Mononuclear cell (primary cell): Measurements from ENCODE around the gene RGS7BP. TPM values are rescaled to one million over a fixed set of nuclear protein-coding genes. Genes with fewer than 3 reads are reported as not detected.
"Not testable (repeated sequence)": the region's sequence is repeated elsewhere in the genome, so short reads cannot be mapped to it uniquely, and the experiment has no call there.

Experiments
- H3K27me3 ChIP-seq: 2 replicates; pipeline ENCODE4 v1.6.0; 2011; ENCODE audit warnings: low read length, control low read depth; ENCODE audit not compliant: insufficient read depth
- H3K4me1 ChIP-seq: 2 replicates; pipeline ENCODE4 v1.5.1; 2011; ENCODE audit warnings: mild to moderate bottlenecking, low read length, control low read depth; ENCODE audit not compliant: insufficient read depth
- H3K4me3 ChIP-seq: 2 replicates; pipeline ENCODE4 v1.5.1; 2011; ENCODE audit warnings: mild to moderate bottlenecking, low read length, moderate library complexity
- H3K9me3 ChIP-seq: 2 replicates; pipeline ENCODE4 v1.5.1; 2011; ENCODE audit warnings: low read depth, mild to moderate bottlenecking, control low read depth, low read length
- total RNA-seq: library from RNA; depleted of rRNA; stranded (reverse); fragments of >200 nt; gene quantifications from one replicate; pipeline ENCODE4 v1.2.3, GENCODE V29; 2012

The RGS7BP gene
- total RNA-seq, 1 donor: not detected

DNA sequence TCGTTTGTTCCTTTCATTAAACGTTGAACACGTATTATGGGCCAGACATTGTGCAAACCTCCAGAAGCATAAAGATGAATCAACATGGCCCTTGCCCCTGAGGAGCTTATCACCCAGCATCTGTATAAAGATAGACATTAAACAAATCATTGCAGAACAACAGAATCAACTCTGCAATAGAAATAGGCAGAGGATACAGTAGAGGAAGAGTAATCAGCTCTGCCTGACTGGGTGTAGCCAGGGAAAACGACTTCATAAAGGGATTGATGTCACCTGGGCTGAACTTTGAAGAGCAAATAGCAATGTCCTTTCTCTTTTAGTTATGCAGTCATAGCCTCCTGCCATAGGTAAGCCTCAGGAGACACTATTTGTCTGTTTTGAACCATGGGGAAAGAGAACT, 13.4 kb downstream of the RGS7BP start:
- no peaks in the 10 kb centered on the region for H3K27me3 ChIP-seq

GRCh38 chr5:64526734-64527439, 21.1 kb downstream of the RGS7BP start:
- Histone ChIP-seq H3K4me1 (no peaks in the 10 kb centered on the region), H3K9me3 (no peaks in the 10 kb centered on the region), H3K27me3 (no peaks in the 10 kb centered on the region), H3K4me3 (no peak overlapping the region)

More for the DNA sequence above, 13.4 kb downstream of the RGS7BP start:
- no peaks in the 10 kb centered on the region for H3K4me1 ChIP-seq
- H3K9me3 ChIP-seq: no peaks in the 10 kb centered on the region
- H3K4me3 ChIP-seq: no peak overlapping the region

GRCh38 chr5:64530076-64530475, 24.3 kb downstream of the RGS7BP start:
- no peak overlapping the region for H3K4me3 ChIP-seq
- H3K9me3 ChIP-seq: no peaks in the 10 kb centered on the region
- H3K27me3 ChIP-seq: no peaks in the 10 kb centered on the region
- no peaks in the 10 kb centered on the region for H3K4me1 ChIP-seq

DNA sequence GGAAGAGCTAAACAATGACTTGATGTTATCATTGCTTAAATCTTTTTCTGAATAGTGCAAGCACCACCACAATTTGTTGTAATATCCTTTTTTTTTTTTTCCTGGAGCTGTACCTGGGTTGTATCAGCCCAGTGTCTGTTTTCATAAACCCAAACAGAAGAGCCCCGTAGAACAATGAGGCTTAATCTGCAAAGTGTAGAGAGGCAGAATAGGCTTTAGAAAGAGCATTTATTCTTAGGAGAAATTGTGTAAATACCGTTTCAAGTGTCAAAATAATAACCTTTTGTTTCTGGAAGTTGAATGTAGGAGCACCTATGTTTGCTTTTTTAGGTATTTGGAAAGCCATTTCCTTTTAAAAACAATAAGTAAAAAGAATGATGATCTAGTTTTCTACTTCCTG, 26.4 kb downstream of the RGS7BP start:
- Histone ChIP-seq H3K4me3 (no peak overlapping the region), H3K4me1 (no peaks in the 10 kb centered on the region), H3K27me3 (no peaks in the 10 kb centered on the region), H3K9me3 (no peaks in the 10 kb centered on the region)

DNA sequence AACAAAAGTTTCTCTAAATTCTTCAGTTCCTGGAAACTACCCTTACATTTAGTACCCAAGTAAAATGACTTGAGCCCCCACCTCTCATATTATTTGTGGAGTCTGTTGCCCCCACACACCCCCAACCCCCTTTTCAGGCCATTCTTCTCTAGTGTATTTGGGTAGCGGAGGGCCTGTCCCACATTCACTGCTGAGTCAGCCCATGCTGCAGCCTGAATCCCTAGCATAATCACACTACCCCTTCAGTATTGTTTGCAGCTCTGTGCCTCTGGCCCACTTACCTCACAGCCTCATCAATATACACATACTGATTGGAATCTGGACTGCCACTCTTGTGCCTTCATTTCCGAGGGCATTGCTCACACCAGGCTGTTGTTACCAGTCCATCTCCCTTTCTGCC, 26.8 kb downstream of the RGS7BP start:
- no peaks in the 10 kb centered on the region for H3K4me1 ChIP-seq
- no peaks in the 10 kb centered on the region for H3K9me3 ChIP-seq
- H3K27me3 ChIP-seq: no peaks in the 10 kb centered on the region
- H3K4me3 ChIP-seq: no peak overlapping the region

DNA sequence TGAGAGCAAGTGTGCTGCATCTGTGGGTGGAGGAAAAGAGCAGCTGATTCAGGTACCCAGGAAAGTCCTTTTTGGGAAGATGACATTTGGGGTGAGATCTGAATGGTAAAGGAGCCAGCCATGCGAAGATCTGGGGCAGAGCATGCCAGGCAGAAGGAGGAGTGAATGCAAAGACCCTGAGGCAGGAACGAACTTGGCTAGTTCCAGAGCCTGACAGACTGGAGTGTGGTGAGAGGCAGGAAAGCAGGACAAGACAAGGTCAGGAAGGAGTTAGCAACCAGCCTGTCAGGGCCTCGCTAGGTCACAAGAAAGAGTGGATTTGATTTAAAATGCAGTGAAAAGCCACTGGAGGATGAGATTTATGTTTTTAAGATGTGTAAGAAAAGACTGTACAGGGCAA, 28.2 kb downstream of the RGS7BP start:
- H3K4me1 ChIP-seq: no peaks in the 10 kb centered on the region
- H3K4me3 ChIP-seq: no peak overlapping the region
- no peaks in the 10 kb centered on the region for H3K9me3 ChIP-seq
- no peaks in the 10 kb centered on the region for H3K27me3 ChIP-seq

GRCh38 chr5:64557911-64558310, 52.1 kb downstream of the RGS7BP start:
- no peaks in the 10 kb centered on the region for H3K9me3 ChIP-seq
- no peak overlapping the region for H3K4me3 ChIP-seq
- no peaks in the 10 kb centered on the region for H3K27me3 ChIP-seq
- no peaks in the 10 kb centered on the region for H3K4me1 ChIP-seq

DNA sequence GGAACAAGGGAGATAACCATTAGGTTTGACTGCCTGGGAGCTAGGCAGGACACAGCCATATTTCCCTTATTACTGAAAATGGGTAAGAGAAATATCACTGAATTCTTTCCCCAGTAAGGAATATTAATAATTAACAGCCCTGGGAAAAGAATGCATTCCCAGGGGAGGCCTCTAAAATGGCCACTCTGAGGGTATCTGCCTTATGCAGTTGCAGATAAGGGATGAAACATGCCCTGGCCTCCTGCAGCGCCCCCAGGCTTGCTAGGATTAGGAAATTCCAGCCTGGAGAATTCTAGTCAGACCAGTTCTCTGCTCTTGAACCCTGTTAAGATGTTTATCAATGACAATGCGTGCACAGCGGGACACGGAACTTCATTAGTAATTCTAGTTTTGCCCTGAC, 52.8 kb downstream of the RGS7BP start:
- not testable (repeated sequence) for H3K4me3 ChIP-seq, H3K9me3 ChIP-seq, H3K27me3 ChIP-seq, H3K4me1 ChIP-seq

DNA sequence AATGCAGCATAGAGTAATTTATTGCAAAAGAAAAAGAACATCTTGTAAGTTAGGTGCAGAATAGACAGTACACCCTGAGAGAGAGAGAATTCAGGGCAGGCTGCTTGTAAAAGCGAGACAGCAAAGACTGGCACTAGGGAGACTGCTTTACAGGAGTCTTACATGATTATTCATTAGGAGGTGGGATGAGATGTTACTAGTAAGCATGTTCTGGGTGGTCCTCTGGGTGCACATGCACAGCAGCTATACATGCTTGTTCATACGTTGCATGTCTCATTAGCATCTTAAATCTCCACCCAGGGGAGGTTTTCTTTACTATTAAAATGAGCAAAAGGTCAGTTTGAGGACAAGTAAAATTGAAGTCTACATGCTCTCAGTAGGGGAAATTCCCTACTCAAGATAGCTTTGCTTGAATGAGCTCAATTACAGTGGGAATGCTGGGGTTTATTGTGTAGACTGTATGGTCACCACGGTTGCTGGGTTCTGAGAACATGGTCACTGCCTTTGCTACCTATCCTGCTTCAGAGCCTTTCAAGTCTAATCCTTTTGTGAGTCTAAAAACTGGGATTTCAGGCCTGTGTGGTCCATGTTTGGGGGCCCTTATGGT, 60.6 kb downstream of the RGS7BP start:
- Histone ChIP-seq H3K27me3 (no peaks in the 10 kb centered on the region), H3K4me3 (no peak overlapping the region), H3K4me1 (no peaks in the 10 kb centered on the region), H3K9me3 (no peaks in the 10 kb centered on the region)

DNA sequence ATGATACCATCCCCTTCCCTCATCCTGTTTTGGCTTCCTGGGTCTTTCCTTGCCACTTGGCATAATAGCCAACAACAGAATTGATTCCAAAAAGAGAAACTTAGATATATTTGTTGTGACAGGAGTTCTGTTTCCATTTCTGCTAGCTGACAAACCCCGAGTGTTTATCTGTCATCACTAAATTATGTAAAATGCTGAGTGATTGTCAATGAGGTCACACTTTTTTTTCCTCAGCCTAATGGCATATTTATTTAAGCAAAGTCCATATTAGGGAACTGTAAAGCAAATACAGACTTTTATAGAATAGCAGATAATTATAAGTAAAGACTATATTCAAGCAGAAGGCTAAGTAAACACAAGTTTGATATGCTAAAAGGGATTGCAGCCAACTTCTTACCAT, 64.0 kb downstream of the RGS7BP start:
- Histone ChIP-seq H3K4me3 (no peak overlapping the region), H3K4me1 (no peaks in the 10 kb centered on the region), H3K9me3 (no peaks in the 10 kb centered on the region), H3K27me3 (no peaks in the 10 kb centered on the region)

DNA sequence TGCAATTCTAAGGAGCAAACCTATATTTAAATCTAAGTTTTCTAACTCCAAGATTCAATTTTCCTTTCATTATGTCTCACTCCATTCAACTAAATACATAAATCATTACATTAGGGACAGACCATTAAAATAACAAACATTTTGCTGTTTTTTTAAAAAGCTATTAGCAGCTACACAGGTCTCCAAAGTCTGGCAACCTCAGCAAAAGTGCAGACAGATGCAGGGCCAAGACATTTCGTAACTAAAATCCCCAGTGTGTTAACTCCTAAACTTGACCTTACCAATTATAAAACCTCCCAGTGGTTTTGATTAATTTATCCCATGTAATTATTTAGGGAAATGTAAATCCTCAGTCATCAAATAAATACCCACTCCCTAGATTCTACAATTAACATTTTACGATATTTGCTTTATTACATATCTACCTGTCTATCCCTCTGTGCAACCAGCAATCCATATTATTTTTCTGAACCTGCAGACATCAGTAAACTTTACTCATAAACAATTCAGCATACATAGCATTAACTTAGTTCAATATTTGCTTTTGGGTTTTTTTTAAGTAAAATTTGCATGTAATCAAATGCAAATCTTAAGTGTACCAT, 64.7 kb downstream of the RGS7BP start:
- Histone ChIP-seq H3K4me1 (no peaks in the 10 kb centered on the region), H3K4me3 (no peak overlapping the region), H3K9me3 (no peaks in the 10 kb centered on the region), H3K27me3 (no peaks in the 10 kb centered on the region)

- Histone ChIP-seq H3K27me3 (no peaks in the 10 kb centered on the region), H3K4me1 (no peaks in the 10 kb centered on the region), H3K4me3 (no peak overlapping the region)
These were observed 69.7 kb downstream of the RGS7BP start for GRCh38 chr5:64575561-64575960.

DNA sequence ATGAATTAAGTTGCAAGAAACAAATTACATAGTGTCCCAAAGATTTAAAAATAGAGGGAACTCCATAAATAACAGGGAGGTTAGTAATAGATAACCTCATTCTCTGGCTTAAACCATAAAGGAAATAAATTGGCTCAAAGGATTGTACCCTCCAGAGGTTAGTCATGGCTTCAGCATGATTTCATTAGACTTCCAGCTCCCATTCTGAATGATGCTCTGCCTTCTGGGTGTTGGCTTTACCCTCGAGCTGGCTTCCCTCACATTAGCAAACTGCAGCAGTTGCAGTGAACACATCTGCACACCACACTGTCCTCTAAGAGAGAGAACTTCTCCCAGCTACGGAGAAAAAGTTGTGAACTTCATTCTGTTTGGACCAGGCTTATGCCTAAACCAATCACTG, 70.4 kb downstream of the RGS7BP start:
- no peaks in the 10 kb centered on the region for H3K4me1 ChIP-seq
- no peaks in the 10 kb centered on the region for H3K27me3 ChIP-seq
- no peaks in the 10 kb centered on the region for H3K9me3 ChIP-seq
- H3K4me3 ChIP-seq: no peak overlapping the region

More at GRCh38 chr5:64575561-64575960, 69.7 kb downstream of the RGS7BP start:
- H3K9me3 ChIP-seq: no peaks in the 10 kb centered on the region

DNA sequence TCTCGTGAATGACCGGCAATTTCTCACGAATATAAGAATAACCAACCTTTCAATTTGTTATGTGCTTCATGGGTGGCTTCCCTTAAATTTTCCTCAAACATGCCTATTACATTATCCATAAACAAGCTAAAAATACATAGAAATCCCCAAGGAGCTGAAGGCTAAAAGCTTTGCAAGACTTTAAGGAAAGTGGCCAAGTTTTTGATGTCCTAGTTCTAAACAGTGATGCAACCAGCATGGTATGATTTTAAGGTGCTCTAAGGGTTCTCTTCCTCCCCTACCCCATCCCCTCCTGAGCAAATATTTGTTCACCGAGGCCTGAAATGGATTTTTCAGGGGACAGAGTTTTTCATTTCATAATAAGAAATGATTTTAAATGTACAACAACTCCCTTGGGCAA, 79.8 kb downstream of the RGS7BP start:
- Histone ChIP-seq H3K4me3 (no peak overlapping the region), H3K9me3 (no peaks in the 10 kb centered on the region), H3K27me3 (no peaks in the 10 kb centered on the region), H3K4me1 (no peaks in the 10 kb centered on the region)

GRCh38 chr5:64587370-64587769, 81.6 kb downstream of the RGS7BP start:
- Histone ChIP-seq H3K4me3 (no peak overlapping the region), H3K4me1 (no peaks in the 10 kb centered on the region), H3K9me3 (no peaks in the 10 kb centered on the region), H3K27me3 (no peaks in the 10 kb centered on the region)
